ENCODE results near the gene P4HA2. TPM values are rescaled to one million over a fixed set of nuclear protein-coding genes. Genes with fewer than 3 reads are reported as not detected.

The P4HA2 gene
- total RNA-seq, 2 donors from 2014 or later: 32.3 to 57.9 TPM

DNA sequence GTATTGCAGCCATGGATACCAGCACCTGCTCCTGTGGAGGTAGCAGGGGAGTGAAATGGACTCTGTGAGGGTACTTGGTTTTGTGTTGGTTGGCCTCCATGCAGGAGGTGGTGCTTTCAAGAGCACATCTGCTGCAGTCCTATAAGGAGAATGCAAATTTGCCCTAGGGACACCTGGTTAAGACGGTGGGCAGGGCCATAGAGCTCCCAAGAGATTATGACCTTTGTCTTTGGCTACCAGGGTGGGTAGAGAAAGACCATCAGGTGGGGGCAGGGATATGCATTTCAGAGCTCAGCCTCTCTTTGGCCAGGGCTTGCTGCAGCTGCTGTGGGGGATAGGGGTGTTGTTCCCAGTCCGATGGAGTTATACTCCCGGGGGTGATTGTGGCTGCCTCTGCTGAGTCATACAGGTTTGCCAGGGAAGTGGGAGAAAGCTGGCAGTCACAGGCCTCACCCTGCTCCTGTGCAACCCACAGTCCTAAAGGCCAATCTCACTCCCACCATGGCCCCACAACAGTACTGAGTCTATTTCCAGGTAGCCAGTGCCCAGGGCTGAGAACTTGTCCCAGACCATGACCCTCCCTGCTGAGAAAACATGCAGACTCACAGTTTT lies 15.8 kb upstream of the P4HA2 start:
- ATAC-seq: no peak
- no peaks in the 10 kb centered on the region for H3K4me1 ChIP-seq
- no peaks in the 10 kb centered on the region for H3K27me3 ChIP-seq
- 80 to 92% methylated on average over 2 to 3 of the region's 3 CpGs for WGBS, 2 donors
- no peak overlapping the region for H3K4me3 ChIP-seq
- DNase-seq: peak in 1 of 4 donors; percentile 4
- TF ChIP-seq POLR2A (IDR thresholded peaks at IDR 0.05): no peak
- TF ChIP-seq, protein P1, sequence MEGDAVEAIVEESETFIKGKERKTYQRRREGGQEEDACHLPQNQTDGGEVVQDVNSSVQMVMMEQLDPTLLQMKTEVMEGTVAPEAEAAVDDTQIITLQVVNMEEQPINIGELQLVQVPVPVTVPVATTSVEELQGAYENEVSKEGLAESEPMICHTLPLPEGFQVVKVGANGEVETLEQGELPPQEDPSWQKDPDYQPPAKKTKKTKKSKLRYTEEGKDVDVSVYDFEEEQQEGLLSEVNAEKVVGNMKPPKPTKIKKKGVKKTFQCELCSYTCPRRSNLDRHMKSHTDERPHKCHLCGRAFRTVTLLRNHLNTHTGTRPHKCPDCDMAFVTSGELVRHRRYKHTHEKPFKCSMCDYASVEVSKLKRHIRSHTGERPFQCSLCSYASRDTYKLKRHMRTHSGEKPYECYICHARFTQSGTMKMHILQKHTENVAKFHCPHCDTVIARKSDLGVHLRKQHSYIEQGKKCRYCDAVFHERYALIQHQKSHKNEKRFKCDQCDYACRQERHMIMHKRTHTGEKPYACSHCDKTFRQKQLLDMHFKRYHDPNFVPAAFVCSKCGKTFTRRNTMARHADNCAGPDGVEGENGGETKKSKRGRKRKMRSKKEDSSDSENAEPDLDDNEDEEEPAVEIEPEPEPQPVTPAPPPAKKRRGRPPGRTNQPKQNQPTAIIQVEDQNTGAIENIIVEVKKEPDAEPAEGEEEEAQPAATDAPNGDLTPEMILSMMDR (IDR thresholded peaks at IDR 0.05): no peak
- no peak overlapping the region for H3K27ac ChIP-seq
- H3K9me3 ChIP-seq: no peaks in the 10 kb centered on the region
- intact Hi-C loops (cut with DNase I): no loop called here
- H3K36me3 ChIP-seq (replicated peaks in 1 of 2; ENCODE audit: insufficient read depth in 1 of 2, low read depth in 2 of 2): no peaks in the 10 kb centered on the region

- no peak overlapping the region for H3K27ac ChIP-seq
- H3K36me3 ChIP-seq (replicated peaks in 1 of 2; ENCODE audit: insufficient read depth in 1 of 2, low read depth in 2 of 2): no peaks in the 10 kb centered on the region
- peak in 1 of 4 donors; percentile 2 for DNase-seq
- H3K4me1 ChIP-seq: peaks cover 6% of the 10 kb centered on the region
- intact Hi-C loops (cut with DNase I): no loop called here
- no peak overlapping the region for H3K4me3 ChIP-seq
- no peaks in the 10 kb centered on the region for H3K27me3 ChIP-seq
- no peaks in the 10 kb centered on the region for H3K9me3 ChIP-seq
- ATAC-seq: no peak
- no peak for TF ChIP-seq POLR2A (IDR thresholded peaks at IDR 0.05)
- TF ChIP-seq, protein P1 (IDR thresholded peaks at IDR 0.05): no peak
Measured at GRCh38 chr5:132239776-132240175, 12.1 kb upstream of the P4HA2 start.

- H3K36me3 ChIP-seq (replicated peaks in 1 of 2; ENCODE audit: insufficient read depth in 1 of 2, low read depth in 2 of 2): no peaks in the 10 kb centered on the region
- H3K27me3 ChIP-seq: no peaks in the 10 kb centered on the region
- DNase-seq (peak in 1 of 4 donors; percentile 4), ATAC-seq (no peak)
- TF ChIP-seq, protein P1 (IDR thresholded peaks at IDR 0.05): no peak
- no peak for TF ChIP-seq POLR2A (IDR thresholded peaks at IDR 0.05)
- no peak overlapping the region for H3K27ac ChIP-seq
- 65 to 87% methylated on average over 1 of the region's 1 CpG for WGBS, 2 donors
- peaks cover 6% of the 10 kb centered on the region for H3K4me1 ChIP-seq
- no peaks in the 10 kb centered on the region for H3K9me3 ChIP-seq
- intact Hi-C loops (cut with DNase I): no loop called here
- no peak overlapping the region for H3K4me3 ChIP-seq
Measured at GRCh38 chr5:132238901-132239500, 11.3 kb upstream of the P4HA2 start.

- Histone ChIP-seq H3K9me3 (no peaks in the 10 kb centered on the region), H3K4me1 (peaks cover 6% of the 10 kb centered on the region), H3K4me3 (no peak overlapping the region), H3K27me3 (no peaks in the 10 kb centered on the region), H3K36me3 (replicated peaks in 1 of 2; ENCODE audit: insufficient read depth in 1 of 2, low read depth in 2 of 2) (no peaks in the 10 kb centered on the region), H3K27ac (no peak overlapping the region)
- intact Hi-C loops (cut with DNase I): no loop called here
- peak; percentile 85 for ATAC-seq
- DNase-seq: peak; percentile 81 to 91 (median 82)
- TF ChIP-seq, protein P1 (IDR thresholded peaks at IDR 0.05): peak; percentile 69 to 79 (median 75)
- no peak for TF ChIP-seq POLR2A (IDR thresholded peaks at IDR 0.05)
- WGBS, 2 donors: 0% methylated on average over 1 of the region's 1 CpG; no CpG with 5 or more reads in 1 of the 2 donors
Measured at GRCh38 chr5:132238169-132238744, 10.6 kb upstream of the P4HA2 start.

Data from body of pancreas (tissue), 4 donors.